GM18520 (cell line): ENCODE results near the gene KIR2DL1.
"Not testable (repeated sequence)": the region's sequence is repeated elsewhere in the genome, so short reads cannot be mapped to it uniquely, and the experiment has no call there.

Experiments
- ATAC-seq: cut with Tn5 transposase; IDR thresholded peaks from one replicate; pipeline ENCODE4 v1.9.1; 2021; ENCODE audit not compliant: unreplicated experiment

The KIR2DL1 gene

DNA sequence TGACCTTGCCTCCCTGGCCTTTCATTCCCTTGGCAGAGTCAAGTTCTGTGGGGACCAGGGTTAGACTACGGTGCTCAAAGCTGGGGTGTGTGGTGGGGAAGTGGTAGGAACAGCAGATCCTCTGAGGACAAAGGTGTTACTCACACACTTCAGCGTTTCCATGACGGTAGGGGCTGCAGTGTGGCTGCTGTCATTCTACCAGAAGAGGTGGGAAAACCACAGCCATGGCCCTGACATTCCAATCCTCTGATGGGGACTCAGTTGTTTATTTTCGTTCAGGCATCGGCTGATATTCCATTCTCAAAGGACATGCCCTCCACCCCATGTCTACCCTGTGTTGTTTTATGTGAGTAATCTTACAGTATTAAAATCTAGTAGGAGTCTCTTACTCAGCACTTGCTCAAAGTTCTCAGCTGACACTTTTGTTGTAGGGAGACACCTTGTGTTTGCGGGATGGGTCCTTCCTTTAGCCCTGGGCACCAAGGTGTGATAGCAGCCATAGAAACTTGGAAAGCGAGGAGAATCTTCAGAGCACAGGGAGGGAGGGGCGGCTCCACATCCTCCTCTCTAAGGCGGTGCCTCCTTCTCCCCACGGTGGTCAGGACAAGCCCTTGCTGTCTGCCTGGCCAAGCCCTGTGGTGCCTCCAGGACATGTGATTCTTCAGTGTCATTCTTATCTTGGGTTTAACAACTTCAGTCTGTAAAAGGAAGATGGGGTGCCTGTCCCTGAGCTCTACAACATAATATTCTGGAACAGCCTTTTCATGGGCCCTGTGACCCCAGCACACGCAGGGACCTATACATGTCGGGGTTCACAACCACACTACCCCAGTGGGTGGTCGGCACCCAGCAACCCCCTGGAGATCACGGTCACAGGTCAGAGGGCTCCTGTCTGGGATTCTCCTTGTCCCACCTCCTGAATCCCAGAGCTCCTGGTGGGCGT lies 1.7 kb downstream of the KIR2DL1 start:
- ATAC-seq, result not testable (repeated sequence)

DNA sequence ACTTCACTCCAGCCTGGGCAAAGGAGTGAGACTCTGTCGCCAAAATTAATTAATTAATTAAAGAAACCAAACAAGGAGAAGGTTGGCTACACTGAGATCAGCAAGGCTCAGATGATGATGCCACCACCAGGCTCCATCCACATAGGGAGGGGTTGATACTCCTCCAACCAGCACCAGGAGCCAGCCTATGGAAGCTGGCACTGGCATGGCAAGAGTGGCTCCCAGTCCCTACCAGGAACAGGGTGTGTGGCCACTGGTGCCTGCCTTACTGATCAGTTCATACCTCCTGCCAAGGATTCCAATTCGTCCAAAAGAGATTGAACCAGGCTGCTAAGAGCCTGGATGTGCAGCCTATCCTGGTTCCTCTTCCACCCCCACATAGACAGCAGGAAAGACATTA lies 3.1 kb downstream of the KIR2DL1 start:
- ATAC-seq, result not testable (repeated sequence)

DNA sequence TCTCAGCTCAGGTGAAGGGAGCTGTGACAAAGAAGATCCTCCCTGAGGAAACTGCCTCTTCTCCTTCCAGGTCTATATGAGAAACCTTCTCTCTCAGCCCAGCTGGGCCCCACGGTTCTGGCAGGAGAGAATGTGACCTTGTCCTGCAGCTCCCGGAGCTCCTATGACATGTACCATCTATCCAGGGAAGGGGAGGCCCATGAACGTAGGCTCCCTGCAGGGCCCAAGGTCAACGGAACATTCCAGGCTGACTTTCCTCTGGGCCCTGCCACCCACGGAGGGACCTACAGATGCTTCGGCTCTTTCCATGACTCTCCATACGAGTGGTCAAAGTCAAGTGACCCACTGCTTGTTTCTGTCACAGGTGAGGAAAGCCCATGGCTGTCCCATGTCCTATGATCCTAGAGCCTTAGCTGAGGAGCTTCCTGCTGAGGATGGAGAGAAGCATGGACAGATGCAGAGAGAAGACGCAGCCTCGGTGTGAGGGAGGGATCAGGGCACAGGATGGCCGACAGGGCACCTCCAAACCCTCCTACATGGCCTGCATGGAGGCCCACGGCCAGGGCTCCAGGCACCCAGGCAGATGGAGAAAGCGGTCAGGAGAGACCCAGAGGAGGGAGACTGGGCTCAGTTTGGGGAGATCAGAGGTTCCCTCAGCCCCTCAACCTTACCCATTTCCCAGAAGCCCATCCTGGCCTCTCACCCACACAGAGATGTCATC lies 5.7 kb downstream of the KIR2DL1 start:
- not testable (repeated sequence) for ATAC-seq

DNA sequence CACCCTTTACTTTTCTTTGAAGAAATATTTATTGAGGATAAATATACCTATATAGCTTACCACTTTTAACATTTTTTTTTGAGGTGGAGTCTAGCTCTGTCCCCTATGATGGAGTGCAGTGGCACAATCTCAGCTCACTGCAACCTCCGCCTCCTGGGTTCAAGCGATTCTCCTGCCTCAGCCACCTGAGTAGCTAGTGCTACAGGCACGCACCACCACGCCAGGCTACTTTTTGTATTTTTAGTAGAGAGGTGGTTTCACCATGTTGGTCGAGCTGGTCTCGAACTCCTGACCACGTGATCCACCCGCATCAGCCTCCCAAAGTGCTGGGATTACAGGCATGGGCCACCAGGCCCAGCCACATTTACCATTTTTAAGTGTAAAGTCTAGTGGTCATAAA lies 6.2 kb downstream of the KIR2DL1 start:
- not testable (repeated sequence) for ATAC-seq

DNA sequence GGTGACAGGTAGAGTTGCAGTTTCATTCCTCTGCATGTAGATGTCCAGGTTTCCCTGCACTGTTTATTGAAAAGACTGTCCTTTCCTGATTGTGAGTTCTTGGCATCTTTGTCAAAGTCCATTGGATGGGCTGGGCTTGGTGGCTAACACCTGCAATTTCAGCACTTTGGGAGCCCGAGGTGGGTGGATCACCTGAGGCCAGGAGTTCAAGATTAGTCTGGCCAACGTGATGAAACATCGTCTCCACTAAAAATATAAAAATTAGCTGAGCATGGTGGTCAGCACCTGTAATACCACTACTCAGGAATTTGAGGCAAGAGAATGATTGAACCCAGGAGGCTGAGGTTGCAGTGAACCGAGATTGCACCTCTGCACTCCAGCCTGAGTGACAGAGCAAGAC lies 8.3 kb downstream of the KIR2DL1 start:
- not testable (repeated sequence) for ATAC-seq

DNA sequence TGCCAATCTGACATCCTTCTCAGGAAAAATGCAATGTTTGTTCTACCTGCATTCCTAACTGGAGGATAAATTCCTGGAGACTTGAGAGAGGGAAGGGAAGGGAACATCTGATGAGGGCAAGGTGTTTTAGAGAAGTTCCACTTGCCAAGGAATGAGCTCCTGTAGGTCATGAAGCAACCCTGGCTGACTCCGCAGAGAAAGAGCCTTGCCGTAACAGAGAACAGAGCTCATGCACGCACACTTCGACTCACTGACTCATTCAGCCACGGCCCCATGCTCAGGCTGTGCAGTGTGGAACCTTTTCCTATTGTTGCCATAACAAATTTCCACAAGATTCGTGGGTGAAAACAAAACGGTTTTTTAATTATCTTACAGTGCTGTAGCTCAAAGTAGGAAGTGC lies 9.3 kb downstream of the KIR2DL1 start:
- ATAC-seq, result not testable (repeated sequence)

DNA sequence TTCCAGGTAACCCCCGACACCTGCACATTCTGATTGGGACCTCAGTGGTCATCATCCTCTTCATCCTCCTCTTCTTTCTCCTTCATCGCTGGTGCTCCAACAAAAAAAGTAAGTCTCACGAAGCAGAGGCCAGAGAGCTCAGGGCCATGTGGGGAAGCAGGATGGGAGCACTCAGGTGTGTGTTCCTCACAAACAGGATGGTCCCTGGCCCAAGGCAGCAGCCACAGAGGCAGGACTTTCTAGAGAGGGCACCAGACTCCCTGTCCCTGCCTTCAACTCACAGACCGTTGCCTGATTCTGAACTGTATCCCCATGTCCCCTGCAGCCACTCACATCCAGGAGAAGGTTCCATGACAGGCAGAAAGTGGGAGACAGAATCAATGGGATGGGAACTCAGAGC lies 13.3 kb downstream of the KIR2DL1 start:
- ATAC-seq, result not testable (repeated sequence)

DNA sequence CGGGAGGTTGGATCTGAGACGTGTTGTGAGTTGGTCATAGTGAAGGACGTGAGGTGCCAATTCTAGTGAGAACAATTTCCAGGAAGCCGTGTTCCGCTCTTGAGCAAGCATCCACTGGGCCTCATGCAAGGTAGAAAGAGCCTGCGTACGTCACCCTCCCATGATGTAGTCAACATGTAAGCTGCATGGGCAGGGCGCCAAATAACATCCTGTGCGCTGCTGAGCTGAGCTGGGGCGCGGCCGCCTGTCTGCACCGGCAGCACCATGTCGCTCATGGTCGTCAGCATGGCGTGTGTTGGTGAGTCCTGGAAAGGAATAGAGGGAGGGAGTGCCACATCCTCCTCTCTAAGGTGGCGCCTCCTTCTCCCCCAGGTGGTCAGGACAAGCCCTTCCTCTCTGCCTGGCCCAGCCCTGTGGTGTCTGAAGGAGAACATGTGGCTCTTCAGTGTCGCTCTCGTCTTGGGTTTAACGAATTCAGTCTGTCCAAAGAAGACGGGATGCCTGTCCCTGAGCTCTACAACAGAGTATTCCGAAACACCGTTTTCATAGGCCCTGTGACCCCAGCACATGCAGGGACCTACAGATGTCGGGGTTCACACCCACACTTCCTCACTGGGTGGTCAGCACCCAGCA lies 16.6 kb downstream of the KIR2DL1 start:
- ATAC-seq, result not testable (repeated sequence)

DNA sequence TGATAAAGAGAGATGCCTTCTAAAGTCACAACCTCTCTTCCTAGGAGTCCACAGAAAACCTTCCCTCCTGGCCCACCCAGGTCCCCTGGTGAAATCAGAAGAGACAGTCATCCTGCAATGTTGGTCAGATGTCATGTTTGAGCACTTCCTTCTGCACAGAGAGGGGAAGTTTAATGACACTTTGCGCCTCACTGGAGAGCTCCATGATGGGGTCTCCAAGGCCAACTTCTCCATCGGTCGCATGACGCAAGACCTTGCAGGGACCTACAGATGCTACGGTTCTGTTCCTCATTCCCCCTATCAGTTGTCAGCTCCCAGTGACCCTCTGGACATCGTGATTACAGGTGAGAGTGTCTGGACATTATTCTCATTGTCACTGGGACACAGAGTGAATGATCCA lies 18.6 kb downstream of the KIR2DL1 start:
- ATAC-seq, result not testable (repeated sequence)

DNA sequence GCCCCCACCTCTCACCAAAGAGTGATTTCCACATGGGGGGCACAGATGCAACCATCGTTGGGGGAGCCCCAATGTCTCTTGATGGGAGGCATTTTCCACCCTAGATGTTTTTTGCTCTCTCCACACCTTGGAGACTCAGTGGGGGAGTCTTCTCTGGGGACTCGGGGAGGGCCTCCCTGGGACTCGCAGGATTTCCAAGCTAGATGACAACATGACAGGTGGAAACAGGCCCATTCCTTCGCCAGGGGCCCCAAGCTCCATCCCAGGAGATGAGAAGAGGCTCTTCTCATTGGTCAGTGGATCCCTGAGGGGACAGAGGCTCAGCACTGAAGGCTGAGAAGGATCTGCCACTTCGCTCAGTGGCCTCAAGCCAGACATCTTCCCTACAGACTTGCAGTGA lies 21.1 kb downstream of the KIR2DL1 start:
- ATAC-seq, result no peak

DNA sequence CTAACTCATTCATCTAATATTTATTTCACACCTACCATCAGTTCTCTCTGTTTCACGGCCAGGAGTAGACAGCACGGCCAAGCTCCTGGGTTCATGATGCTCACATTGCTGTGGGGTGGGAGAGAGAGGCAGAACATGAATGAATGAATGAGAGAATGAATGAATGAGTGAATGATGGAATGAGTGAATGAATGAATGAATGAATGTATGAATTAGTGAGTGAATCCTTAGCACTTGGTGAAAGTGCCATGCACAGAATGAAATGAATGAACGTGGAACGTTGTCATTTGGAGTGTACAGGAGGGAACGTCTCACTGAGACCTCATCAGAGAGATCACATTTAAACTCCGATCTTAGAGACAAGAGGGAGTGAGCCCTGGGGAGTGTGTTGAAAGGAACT lies 21.9 kb downstream of the KIR2DL1 start:
- no peak for ATAC-seq

DNA sequence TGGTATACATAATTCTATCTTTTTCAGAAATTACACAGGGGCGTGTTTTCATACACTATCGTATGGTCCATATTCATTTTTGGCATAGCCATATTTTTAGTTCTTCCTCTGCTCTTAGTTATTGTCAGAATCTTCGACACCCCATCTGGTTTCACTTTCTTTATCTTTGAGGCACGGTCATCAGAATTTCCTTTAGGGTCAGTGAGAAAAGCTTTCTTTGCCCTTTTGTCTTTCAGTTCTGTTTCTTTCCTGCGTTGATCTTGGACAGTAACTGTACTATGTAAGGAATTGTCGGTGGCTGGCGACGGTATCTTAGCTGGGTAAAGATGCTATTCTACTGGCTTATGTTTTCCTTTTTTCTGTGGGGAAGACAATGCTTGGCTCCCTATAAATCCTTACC lies 23.2 kb downstream of the KIR2DL1 start:
- no peak for ATAC-seq

DNA sequence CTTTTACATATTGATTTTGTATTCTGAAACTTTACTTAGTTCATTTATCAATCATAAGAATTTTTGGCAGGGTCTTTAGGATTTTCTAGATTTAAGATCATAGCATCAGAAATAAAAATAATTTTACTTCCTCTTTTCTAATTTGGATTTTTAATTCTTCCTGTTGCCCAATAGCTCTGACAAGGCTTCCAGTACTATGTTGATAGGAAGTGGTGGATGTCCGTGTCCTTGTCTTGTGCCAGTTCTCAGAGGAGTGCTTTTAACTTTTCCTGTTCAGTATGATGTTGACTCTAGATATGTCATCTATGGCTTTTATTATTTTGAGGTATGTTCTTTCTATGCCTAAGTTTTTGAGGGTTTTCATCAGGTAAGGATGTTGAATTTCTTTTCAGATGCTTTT lies 26.2 kb downstream of the KIR2DL1 start:
- no peak for ATAC-seq

DNA sequence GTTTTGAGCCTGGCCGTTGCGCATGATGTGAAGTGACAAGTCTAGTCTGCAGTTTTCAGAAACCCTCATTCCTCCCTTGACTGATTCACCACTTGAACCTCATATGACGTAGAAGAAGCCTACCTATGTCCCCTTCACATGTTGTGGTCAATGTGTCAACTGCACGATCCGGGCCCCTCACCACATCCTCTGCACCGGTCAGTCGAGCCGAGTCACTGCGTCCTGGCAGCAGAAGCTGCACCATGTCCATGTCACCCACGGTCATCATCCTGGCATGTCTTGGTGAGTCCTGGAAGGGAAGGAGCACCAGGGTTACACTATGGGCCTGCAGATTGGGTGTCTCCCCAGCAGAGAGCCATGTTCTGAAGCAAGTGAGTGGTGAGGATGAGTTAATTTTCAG lies 33.8 kb downstream of the KIR2DL1 start, which contains the start of gene KIR2DL4:
Gene KIR2DL4 (plus strand): TSS at position 201 of the 400 bp plus-strand sequence. CDS start 42 bp downstream, at position 243.
- ATAC-seq, result no peak

DNA sequence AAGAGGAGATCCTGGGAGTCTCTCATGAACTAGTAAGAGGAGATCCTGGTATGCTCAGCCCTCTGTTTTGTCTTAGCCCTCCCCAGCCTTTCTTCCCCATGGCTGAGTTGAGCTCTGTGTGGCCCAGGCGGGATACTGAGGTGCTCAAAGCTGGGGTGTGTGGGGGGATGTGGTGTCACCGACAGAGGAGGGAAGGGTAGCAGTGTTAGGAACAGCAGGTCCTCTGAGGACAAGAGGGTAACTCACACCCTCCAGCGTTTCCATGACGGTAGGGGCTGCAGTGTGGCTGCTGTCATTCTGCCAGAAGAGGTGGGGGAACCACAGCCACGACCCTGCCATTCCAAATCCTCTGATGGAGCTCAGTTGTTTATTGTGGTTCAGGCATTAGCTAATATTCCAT lies 34.5 kb downstream of the KIR2DL1 start:
- ATAC-seq, result no peak

DNA sequence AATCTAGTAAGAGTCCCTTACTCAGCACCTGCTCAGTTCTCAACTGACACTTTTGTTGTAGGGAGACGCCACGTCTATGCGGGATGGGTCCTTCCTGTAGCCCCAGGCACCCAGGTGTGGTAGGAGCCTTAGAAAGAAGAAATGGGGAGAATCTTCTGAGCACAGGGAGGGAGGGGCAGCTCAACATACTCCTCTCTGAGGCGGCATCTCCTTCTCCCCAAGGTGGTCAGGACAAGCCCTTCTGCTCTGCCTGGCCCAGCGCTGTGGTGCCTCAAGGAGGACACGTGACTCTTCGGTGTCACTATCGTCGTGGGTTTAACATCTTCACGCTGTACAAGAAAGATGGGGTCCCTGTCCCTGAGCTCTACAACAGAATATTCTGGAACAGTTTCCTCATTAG lies 35.0 kb downstream of the KIR2DL1 start:
- no peak for ATAC-seq

DNA sequence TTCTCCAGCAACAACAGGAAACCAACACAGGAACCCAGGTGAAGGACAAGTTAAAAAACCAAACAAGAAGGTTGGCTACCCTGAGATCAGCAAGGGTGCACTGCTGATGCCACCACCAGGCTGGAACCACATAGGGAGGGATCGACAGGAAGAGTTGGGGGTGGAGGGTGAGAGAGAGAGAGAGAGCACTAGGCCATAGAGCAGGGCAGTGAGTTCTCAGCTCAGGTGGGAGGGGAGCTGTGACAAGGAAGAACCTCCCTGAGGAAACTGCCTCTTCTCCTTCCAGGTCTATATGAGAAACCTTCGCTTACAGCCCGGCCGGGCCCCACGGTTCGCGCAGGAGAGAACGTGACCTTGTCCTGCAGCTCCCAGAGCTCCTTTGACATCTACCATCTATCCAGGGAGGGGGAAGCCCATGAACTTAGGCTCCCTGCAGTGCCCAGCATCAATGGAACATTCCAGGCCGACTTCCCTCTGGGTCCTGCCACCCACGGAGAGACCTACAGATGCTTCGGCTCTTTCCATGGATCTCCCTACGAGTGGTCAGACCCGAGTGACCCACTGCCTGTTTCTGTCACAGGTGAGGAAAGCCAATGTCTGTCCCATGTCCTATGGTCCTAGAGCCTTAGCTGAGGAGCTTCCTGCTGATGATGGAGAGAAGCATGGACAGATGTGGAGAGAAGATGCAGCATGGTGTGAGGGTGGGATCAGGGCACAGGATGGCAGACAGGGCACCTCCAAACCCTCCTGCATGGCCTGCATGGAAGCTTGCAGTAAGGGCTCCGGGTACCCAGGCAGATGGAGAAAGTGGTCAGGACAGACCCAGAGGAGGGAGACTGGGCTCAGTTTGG lies 36.3 kb downstream of the KIR2DL1 start:
- no peak for ATAC-seq

DNA sequence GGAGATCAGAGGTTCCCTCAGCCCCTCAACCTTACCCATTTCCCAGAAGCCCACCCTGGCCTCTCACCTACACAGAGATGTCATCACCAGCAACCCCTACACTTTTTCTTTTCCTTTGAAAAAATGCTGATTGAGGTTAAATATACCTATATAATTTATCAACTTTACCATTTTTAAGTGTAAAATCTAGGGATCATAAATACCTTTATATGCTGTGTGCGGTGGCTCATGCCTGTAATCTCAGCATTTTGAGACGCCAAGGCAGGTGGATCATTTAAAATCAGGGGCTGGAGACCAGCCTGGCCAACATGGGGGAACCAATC lies 36.9 kb downstream of the KIR2DL1 start:
- ATAC-seq, result no peak

DNA sequence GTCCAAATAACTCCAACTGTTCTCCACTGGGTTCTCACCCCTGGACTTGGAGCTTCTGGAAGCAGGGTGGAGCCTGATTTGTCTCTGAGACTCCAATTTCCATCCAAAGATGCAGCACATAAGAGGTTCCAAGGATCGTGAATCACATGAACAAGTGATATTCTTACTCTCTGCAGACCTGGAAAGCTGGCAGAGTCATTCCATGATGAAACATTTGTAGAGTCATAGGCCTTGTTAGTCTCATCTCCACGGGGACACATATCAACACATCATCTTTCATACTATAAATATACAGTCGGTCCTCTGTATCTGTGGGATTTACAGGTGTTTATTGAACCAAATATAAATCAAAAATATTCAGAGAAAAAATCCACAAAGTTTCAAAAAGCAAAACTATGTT lies 45.0 kb downstream of the KIR2DL1 start:
- ATAC-seq, result not testable (repeated sequence)

DNA sequence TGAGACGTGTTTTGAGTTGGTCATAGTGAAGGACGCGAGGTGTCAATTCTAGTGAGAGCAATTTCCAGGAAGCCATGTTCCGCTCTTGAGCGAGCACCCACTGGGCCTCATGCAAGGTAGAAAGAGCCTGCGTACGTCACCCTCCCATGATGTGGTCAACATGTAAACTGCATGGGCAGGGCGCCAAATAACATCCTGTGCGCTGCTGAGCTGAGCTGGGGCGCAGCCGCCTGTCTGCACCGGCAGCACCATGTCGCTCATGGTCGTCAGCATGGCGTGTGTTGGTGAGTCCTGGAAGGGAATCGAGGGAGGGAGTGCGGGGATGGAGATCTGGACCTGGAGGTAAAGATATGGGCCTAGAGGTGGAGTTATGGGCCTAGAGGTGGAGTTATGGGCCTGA lies 46.7 kb downstream of the KIR2DL1 start, which contains the start of gene KIR3DL1:
Gene KIR3DL1 (plus strand): TSS at position 218 of the 400 bp plus-strand sequence.
- not testable (repeated sequence) for ATAC-seq
